Left renal cortex interstitium (tissue), 4 donors: ENCODE data around the gene TBC1D2B. TPM values are rescaled to one million over a fixed set of nuclear protein-coding genes. Genes with fewer than 3 reads are reported as not detected.
"Not testable (repeated sequence)": the region's sequence is repeated elsewhere in the genome, so short reads cannot be mapped to it uniquely, and the experiment has no call there.

ENCODE experiments used
- DNase-seq, 4 donors: peaks; one replicate each; pipeline ENCODE4 v3.0.0-alpha.2; 2013; ENCODE audit warnings: low read depth in 4 of 4, low spot score in 2 of 4, missing footprints in 1 of 4
- polyA plus RNA-seq, 4 donors: library from polyadenylated mRNA; unstranded; fragments of 120-200 nt; gene quantifications; one replicate each; pipeline ENCODE4 v1.2.1, GENCODE V29; 2013; ENCODE audit not compliant: insufficient read length in 4 of 4

TBC1D2B gene
- polyA plus RNA-seq, 4 donors, result 29.7 to 32.1 (median 31.4) TPM

DNA sequence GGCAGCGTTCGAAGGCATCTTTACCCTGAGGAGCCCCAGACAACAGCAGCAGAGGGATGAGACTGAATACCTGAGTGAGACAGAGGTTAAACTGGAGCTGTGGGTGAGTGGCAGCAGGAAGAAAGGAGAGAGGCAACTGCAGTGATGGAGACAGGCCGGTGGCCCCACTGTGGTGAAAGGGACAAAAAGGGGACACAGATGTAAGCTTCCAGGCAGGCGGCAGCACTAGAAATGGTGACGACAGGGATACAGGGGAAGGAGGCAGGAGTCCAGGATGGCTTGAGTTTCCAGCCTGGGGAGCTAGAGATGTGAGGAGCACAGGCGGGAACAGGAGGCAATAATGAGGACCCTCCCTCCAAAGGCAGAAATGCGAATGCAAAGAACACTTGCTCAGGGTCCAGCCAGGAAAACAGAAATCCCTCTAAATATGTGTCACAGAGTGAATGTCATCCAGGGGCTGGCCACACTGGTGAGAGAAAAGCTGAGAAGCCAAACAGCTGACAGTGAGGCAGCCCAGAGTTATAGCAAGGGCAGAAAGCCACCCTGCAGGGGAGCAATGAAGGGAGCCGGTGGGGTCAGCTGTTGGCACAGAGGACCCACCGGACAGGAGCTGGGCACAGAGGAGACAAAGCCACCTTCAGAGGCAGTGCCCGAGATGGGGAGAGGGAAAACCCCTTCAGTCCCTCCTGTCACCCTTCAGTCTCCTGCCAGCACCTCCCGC is 70.1 kb downstream of the TBC1D2B start:
- DNase-seq, result no peak

- no peak for DNase-seq
Measured at GRCh38 chr15:78006567-78007205, 70.8 kb downstream of the TBC1D2B start.

GRCh38 chr15:78004919-78005634 is 72.4 kb downstream of the TBC1D2B start:
- no peak for DNase-seq

- no peak for DNase-seq
Measured at GRCh38 chr15:78004222-78004727, 73.2 kb downstream of the TBC1D2B start.

DNA sequence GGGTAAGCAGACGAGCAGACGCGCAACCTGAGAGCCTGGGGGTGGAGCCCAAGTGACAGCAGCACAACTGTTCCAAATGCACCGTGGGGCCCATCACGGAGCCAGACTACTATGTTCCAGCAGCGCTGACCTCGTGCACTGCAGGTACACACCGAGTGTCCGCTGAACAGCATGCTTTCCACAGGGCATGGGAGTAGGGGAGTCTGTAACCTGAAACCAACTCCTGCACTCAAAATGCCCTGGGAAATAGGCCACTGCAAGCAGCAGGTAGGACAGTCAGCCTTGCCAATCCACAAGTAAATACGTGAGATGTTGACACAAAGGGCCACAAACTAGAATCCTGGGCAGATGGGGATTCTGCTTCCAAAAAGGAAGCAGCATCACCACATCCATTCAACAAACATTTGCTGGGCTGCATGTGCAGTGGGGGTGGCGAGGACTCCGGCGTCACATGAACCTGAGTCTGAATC is 73.9 kb downstream of the TBC1D2B start:
- no peak for DNase-seq

DNA sequence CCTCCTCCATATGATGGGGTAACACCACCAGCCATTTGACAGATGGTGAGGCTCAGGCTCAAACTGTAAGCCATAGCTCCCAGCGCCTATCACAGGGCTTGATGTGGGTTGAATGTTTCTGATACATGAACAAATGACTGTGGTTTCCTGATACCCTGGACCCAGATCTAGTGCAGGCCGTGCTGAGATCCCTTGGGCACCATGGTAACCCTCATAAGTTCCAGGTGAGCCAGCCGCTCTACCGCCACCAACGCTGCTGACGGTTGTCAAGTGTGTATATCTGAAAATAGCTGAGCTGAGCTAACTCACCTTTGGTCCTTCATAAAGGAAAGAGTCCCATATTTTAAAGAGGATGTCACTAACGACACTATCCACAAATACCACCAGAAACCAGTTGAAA is 74.5 kb downstream of the TBC1D2B start:
- no peak for DNase-seq

- DNase-seq, result no peak
Measured at GRCh38 chr15:78001656-78002055, 75.9 kb downstream of the TBC1D2B start.

DNA sequence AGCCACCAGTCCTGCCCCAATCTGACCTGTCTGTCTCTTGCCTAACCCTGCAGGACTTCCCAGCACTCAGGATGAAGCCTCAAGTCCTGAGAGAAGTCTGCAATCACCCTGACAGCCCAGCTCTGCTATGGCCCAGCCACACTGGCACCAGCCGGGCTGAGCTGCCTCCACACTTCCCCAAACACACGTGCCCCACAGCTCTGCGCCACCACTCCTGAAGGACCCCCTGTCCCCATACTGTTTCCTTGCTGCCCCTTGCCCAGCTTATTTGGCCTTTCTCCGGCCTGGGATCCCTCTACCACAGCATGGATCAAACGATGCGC is 76.6 kb downstream of the TBC1D2B start:
- DNase-seq, result no peak

GRCh38 chr15:78000091-78000926 is 77.2 kb downstream of the TBC1D2B start:
- peak in 1 of 4 donors; percentile 58 for DNase-seq

DNA sequence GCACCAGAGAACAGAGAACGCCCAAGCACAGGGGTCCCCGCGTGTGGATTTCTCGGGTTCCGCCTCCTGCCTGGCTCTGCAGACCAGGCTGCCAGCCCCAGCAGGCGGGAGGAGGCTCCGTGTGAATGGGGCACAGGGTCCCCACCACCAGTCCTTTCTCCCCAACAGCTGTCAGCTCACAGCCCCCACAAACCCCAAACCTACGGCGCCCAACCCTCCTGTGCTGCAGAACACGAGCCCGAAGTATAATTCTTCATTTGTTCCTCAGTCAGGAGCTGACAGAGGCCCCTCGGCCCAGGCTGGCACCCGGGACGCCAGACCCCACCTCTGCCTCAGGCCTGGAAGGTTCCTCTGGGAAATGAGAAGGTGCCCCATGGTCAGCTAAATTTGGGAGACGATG is 78.0 kb downstream of the TBC1D2B start:
- no peak for DNase-seq

- DNase-seq, result no peak
Measured at GRCh38 chr15:77998592-77998991, 78.9 kb downstream of the TBC1D2B start.

- DNase-seq, result not testable (repeated sequence)
Measured at GRCh38 chr15:77997761-77998554, 79.6 kb downstream of the TBC1D2B start.

DNA sequence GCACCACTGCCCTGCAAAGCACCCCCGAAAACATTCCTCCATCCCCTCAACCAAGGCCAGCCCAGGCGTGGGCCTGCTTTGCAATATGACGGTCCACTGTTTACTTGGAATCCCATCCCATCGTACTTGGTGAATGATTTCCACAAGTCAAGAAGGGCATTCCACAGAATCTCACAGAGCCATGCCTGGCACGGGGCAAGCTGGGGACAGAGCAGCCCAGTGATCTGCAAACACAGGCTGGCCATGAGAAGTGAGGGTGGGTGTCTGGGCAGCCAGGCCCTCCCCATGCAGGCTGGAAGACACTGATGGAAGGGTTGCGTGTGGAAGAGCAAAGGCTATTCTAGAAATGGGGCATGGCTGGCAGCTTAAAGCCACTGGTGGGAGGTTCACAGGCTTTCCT is 80.3 kb downstream of the TBC1D2B start:
- not testable (repeated sequence) for DNase-seq

- DNase-seq, result not testable (repeated sequence)
Measured at GRCh38 chr15:77996713-77997171, 80.8 kb downstream of the TBC1D2B start.

- DNase-seq, result not testable (repeated sequence)
Measured at GRCh38 chr15:77996226-77996625, 81.3 kb downstream of the TBC1D2B start.

DNA sequence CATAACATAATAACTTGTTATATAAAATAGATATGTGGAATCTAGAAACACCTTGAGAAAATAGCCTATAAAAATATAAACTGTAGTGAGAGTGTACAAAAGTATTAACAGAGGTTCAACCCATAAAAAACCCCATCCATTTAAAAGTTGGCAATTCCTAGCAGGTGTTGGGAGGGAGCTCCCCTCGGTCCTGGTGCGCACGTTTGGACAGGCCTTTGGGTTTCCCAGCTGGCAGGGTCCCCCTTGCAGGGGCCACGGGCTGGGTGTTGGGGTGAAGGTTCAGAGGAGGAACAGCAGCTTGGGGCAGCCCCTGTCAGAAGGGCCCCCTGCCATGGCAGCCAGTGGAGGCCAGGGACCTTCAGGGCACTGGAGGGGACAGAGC is 82.0 kb downstream of the TBC1D2B start:
- not testable (repeated sequence) for DNase-seq

GRCh38 chr15:77994893-77995536 is 82.5 kb downstream of the TBC1D2B start:
- not testable (repeated sequence) for DNase-seq

DNA sequence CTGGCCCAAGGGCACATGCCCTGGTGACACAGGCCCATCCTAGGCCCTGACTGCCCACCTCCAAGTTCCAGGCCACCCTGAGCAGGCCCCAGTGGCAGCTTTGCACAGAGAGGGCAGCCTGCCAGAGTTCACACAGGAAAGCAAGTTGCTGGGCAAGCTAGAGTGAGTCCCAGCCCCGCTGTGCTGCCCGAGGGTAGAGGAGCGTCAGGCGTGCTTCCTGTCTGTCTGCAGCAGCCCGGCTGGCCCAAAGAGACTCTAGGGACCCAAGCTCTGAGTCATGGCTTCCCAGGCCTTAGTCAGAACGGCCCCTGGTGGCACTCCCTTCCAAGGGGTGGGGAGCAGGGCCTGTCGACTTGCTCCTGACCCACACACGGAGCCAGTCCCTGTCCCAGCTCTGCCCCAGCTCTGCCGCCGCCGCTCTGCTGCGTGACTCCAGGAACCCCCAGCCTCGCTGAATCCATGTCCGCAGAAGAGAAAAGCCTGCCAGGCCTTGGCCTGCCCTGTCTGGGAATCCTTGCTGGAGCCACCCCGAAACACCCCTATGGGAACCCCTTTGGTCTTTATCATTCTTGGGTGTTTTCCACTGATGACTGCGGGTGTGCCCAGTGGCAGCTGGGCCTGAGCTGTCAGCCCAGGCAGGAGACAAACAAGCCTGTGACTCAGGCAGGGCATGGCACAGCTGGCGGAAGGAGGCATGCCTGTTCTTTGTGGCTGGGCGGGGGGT is 83.4 kb downstream of the TBC1D2B start:
- not testable (repeated sequence) for DNase-seq
